Neural cell (in vitro differentiated cells): ENCODE measurements around the gene REV1. TPM values are rescaled to one million over a fixed set of nuclear protein-coding genes. Genes with fewer than 3 reads are reported as not detected.

Source experiments
- H2AFZ ChIP-seq: fragments of 200-600, 300-800 bp; sonication (generic), shearing (Covaris generic); 2 replicates; pipeline ENCODE4 v1.6.0; 2014; ENCODE audit warnings: low read depth, mild to moderate bottlenecking, antibody characterized with exemption, low read length, moderate library complexity
- H3F3A ChIP-seq: fragments of 200-600 bp; shearing (Covaris generic); 2 replicates; pipeline ENCODE4 v1.6.1; 2016; ENCODE audit warnings: mild to moderate bottlenecking, moderate library complexity, mixed read lengths, antibody characterized with exemption, low read length; ENCODE audit not compliant: insufficient read depth, poor library complexity, severe bottlenecking
- H3K27ac ChIP-seq: fragments of 200-600, 300-800 bp; sonication (generic), shearing (Covaris generic); 2 replicates; pipeline ENCODE4 v1.5.1; 2014; ENCODE audit warnings: mild to moderate bottlenecking, low read length, moderate library complexity
- H3K27me3 ChIP-seq: fragments of 300-800, 200-600 bp; sonication (generic), shearing (Covaris generic); 2 replicates; pipeline ENCODE4 v1.6.0; 2014; ENCODE audit warnings: mild to moderate bottlenecking, low read depth, low read length, moderate library complexity; ENCODE audit not compliant: insufficient read depth
- H3K36me3 ChIP-seq: fragments of 300-800, 200-600 bp; sonication (generic), shearing (Covaris generic); 2 replicates; pipeline ENCODE4 v1.5.1; 2014; ENCODE audit warnings: mild to moderate bottlenecking, antibody characterized with exemption, low read length, moderate library complexity; ENCODE audit not compliant: insufficient read depth
- H3K4me2 ChIP-seq: fragments of 300-800, 200-600 bp; sonication (generic), shearing (Covaris generic); 2 replicates; pipeline ENCODE4 v1.6.0; 2014; ENCODE audit warnings: mild to moderate bottlenecking, low read length
- H3K4me3 ChIP-seq: fragments of 300-800, 200-600 bp; sonication (generic), shearing (Covaris generic); 2 replicates; pipeline ENCODE4 v1.5.1; 2014; ENCODE audit warnings: mild to moderate bottlenecking, low read length, moderate library complexity
- H3K79me2 ChIP-seq: fragments of 200-600 bp; shearing (Covaris generic); replicated peaks from 2 replicates; pipeline ENCODE4 v1.6.0; 2014; ENCODE audit warnings: mild to moderate bottlenecking, low read length, moderate library complexity; ENCODE audit not compliant: insufficient read depth
- H3K9ac ChIP-seq: fragments of 300-800, 200-600 bp; sonication (generic), shearing (Covaris generic); 2 replicates; pipeline ENCODE4 v1.6.1; 2016; ENCODE audit warnings: mild to moderate bottlenecking, low read length, mixed read lengths
- H3K9me2 ChIP-seq: fragments of 200-600 bp; shearing (Covaris generic); 2 replicates; pipeline ENCODE4 v1.6.1; 2016; ENCODE audit warnings: mild to moderate bottlenecking, low read length, mixed read lengths; ENCODE audit not compliant: insufficient read depth
- H3K9me3 ChIP-seq: fragments of 200-600, 300-800 bp; sonication (generic), shearing (Covaris generic); 2 replicates; pipeline ENCODE4 v1.6.1; 2016; ENCODE audit warnings: mild to moderate bottlenecking, mixed run types, low read length, moderate library complexity, mixed read lengths
- H4K20me1 ChIP-seq: fragments of 200-600 bp; shearing (Covaris generic); 2 replicates; pipeline ENCODE4 v1.6.1; 2016; ENCODE audit warnings: mild to moderate bottlenecking, mixed run types; ENCODE audit not compliant: insufficient read depth
- EP300 ChIP-seq: fragments of 450-650 bp; conservative IDR thresholded peaks from 2 replicates; pipeline ENCODE4 v1.6.1; 2014; ENCODE audit warnings: antibody characterized with exemption, mild to moderate bottlenecking, moderate library complexity; ENCODE audit not compliant: poor library complexity, severe bottlenecking
- EZH2 ChIP-seq: fragments of 200-600, 300-800 bp; shearing (Covaris generic), sonication (generic); IDR thresholded peaks from 2 replicates; pipeline ENCODE4 v1.6.1; 2014; ENCODE audit warnings: antibody characterized with exemption, low read length, borderline replicate concordance, mild to moderate bottlenecking; ENCODE audit not compliant: insufficient read depth, poor library complexity, severe bottlenecking
- MXI1 ChIP-seq: fragments of 450-650 bp; conservative IDR thresholded peaks from 2 replicates; pipeline ENCODE4 v1.6.1; 2014; ENCODE audit warnings: antibody characterized with exemption, mild to moderate bottlenecking; ENCODE audit not compliant: poor library complexity, severe bottlenecking
- POLR2AphosphoS5 ChIP-seq: IDR thresholded peaks from 2 replicates; pipeline ENCODE4 v1.6.1; 2012
- RAD21 ChIP-seq: fragments of 450-650 bp; conservative IDR thresholded peaks from 2 replicates; pipeline ENCODE4 v1.6.1; 2014; ENCODE audit warnings: antibody characterized with exemption, mild to moderate bottlenecking, moderate library complexity
- REST ChIP-seq: IDR thresholded peaks from 2 replicates; pipeline ENCODE4 v1.6.1; 2012; ENCODE audit warnings: borderline replicate concordance
- SMC3 ChIP-seq: fragments of 450-650 bp; conservative IDR thresholded peaks from 2 replicates; pipeline ENCODE4 v1.6.1; 2014; ENCODE audit warnings: antibody characterized with exemption, mild to moderate bottlenecking, moderate library complexity; ENCODE audit not compliant: poor library complexity
- TAF1 ChIP-seq: IDR thresholded peaks from 2 replicates; pipeline ENCODE4 v1.6.1; 2012; ENCODE audit warnings: low read depth
- polyA plus RNA-seq: library from polyadenylated mRNA; depleted of rRNA; stranded (reverse); fragments of >200 nt; gene quantifications from 2 replicates; pipeline ENCODE4 v1.2.3, GENCODE V29; 2014
- TF ChIP-seq, protein P1 (sequence below): fragments of 450-650 bp; IDR thresholded peaks from 2 replicates; pipeline ENCODE4 v1.5.1; 2014; ENCODE audit warnings: antibody characterized with exemption, mild to moderate bottlenecking, moderate library complexity; ENCODE audit not compliant: poor library complexity, severe bottlenecking

Gene REV1
- polyA plus RNA-seq, 1 donor from 2014 or later, result 84.1 TPM

- TF ChIP-seq RAD21 (no peak), EZH2 (no peak), POLR2AphosphoS5 (no peak)
- H3K79me2 ChIP-seq, result peaks cover 91% of the 10 kb centered on the region
- no peaks in the 10 kb centered on the region for H3K9me2 ChIP-seq
- H3K36me3 ChIP-seq, result no peaks in the 10 kb centered on the region
- H3K27ac ChIP-seq, result no peak overlapping the region
- no peak overlapping the region for H3K9ac ChIP-seq
- no peaks in the 10 kb centered on the region for H4K20me1 ChIP-seq
- no peaks in the 10 kb centered on the region for H3F3A ChIP-seq
- no peak overlapping the region for H3K4me2 ChIP-seq
- no peak overlapping the region for H2AFZ ChIP-seq
- no peaks in the 10 kb centered on the region for H3K27me3 ChIP-seq
- H3K9me3 ChIP-seq, result no peaks in the 10 kb centered on the region
- no peak overlapping the region for H3K4me3 ChIP-seq
Observed at GRCh38 chr2:99481527-99481926, 8.3 kb downstream of the REV1 start.

DNA sequence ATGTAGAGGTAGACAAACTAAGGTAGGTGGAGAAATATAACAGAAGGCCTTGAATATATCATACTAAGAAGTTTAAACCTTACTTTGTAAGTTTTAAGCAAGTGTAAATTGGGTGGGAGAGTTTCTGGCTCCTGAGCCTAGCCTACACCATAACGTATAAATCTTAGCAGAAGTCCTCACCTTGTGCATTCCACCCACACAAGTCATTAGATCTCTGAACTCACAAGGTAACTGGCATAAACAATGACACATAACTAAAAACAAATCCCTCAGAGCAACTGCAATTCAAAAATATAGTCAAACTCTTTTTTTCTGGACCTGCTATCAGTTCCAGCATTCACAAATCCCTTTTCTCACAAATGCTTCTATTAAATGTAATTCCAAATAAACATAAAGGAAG lies 9.4 kb downstream of the REV1 start:
- no peaks in the 10 kb centered on the region for H3K9me3 ChIP-seq
- peaks cover 81% of the 10 kb centered on the region for H3K79me2 ChIP-seq
- no peak overlapping the region for H3K4me2 ChIP-seq
- H3K27ac ChIP-seq, result no peak overlapping the region
- no peak for TF ChIP-seq TAF1
- TF ChIP-seq POLR2AphosphoS5, result no peak
- no peak for TF ChIP-seq REST
- no peak for TF ChIP-seq MXI1
- no peak for TF ChIP-seq EZH2
- H3K9ac ChIP-seq, result no peak overlapping the region
- H2AFZ ChIP-seq, result no peak overlapping the region
- H3K4me3 ChIP-seq, result no peak overlapping the region
- H3K36me3 ChIP-seq, result no peaks in the 10 kb centered on the region
- no peaks in the 10 kb centered on the region for H3K27me3 ChIP-seq
- H3F3A ChIP-seq, result no peaks in the 10 kb centered on the region
- H4K20me1 ChIP-seq, result no peaks in the 10 kb centered on the region
- H3K9me2 ChIP-seq, result no peaks in the 10 kb centered on the region

- Histone ChIP-seq H3K4me2 (no peak overlapping the region), H3K9me3 (no peaks in the 10 kb centered on the region), H3K27me3 (no peaks in the 10 kb centered on the region), H3K9ac (no peak overlapping the region), H3K36me3 (no peaks in the 10 kb centered on the region), H3K27ac (no peak overlapping the region), H3K9me2 (no peaks in the 10 kb centered on the region), H3K4me3 (no peak overlapping the region), H3F3A (no peaks in the 10 kb centered on the region), H3K79me2 (peaks cover 67% of the 10 kb centered on the region), H2AFZ (no peak overlapping the region), H4K20me1 (no peaks in the 10 kb centered on the region)
- TF ChIP-seq SMC3 (no peak), POLR2AphosphoS5 (no peak), MXI1 (no peak), EZH2 (no peak), EP300 (no peak), TAF1 (no peak), REST (no peak), RAD21 (no peak)
- TF ChIP-seq, protein P1, sequence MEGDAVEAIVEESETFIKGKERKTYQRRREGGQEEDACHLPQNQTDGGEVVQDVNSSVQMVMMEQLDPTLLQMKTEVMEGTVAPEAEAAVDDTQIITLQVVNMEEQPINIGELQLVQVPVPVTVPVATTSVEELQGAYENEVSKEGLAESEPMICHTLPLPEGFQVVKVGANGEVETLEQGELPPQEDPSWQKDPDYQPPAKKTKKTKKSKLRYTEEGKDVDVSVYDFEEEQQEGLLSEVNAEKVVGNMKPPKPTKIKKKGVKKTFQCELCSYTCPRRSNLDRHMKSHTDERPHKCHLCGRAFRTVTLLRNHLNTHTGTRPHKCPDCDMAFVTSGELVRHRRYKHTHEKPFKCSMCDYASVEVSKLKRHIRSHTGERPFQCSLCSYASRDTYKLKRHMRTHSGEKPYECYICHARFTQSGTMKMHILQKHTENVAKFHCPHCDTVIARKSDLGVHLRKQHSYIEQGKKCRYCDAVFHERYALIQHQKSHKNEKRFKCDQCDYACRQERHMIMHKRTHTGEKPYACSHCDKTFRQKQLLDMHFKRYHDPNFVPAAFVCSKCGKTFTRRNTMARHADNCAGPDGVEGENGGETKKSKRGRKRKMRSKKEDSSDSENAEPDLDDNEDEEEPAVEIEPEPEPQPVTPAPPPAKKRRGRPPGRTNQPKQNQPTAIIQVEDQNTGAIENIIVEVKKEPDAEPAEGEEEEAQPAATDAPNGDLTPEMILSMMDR, result no peak
Observed at GRCh38 chr2:99478632-99479031, 11.2 kb downstream of the REV1 start.
